ENCODE measurements around the gene HOGA1. TPM values are rescaled to one million over a fixed set of nuclear protein-coding genes. Genes with fewer than 3 reads are reported as not detected.

Gene HOGA1
- total RNA-seq: under 1 TPM in 5 of 7 donors, not detected in 2; 0.12 to 0.80 (median 0.23) TPM
- polyA plus RNA-seq: under 1 TPM; 0.05 to 0.60 TPM
- long read RNA-seq, donor 1: 0 reads
- long read RNA-seq, donor 2: 0 reads
- long read RNA-seq, donor 3, partial matches to known transcripts: 0 of 1 reads
- long read RNA-seq, donor 3, other reads (novel, unspliced or antisense): 0 of 1 reads

- intact Hi-C loops (cut with DNase I): no loop called here
- 62 to 70% (median 70%) methylated on average over 5 of the region's 5 CpGs for WGBS, 3 donors
- no peak within 1 kb of the TSS for H3K4me3 ChIP-seq
- no peaks in the 10 kb centered on the region for H3K4me1 ChIP-seq (ENCODE audit: insufficient read depth)
- H3K27ac ChIP-seq: no peak within 1 kb of the TSS
- no peaks in the 10 kb centered on the region for H3K9me3 ChIP-seq
- H3K27me3 ChIP-seq: no peaks in the 10 kb centered on the region
- no peaks in the 10 kb centered on the region for H3K36me3 ChIP-seq
- no peak for TF ChIP-seq POLR2A (IDR thresholded peaks at IDR 0.05)
- no peak for TF ChIP-seq EP300 (IDR thresholded peaks at IDR 0.05)
- no peak for TF ChIP-seq CTCF (IDR thresholded peaks at IDR 0.05)
- DNase-seq: peak in 1 of 5 donors; percentile 29
Observed at GRCh38 chr10:97584060-97584797, at the start of gene HOGA1. HOGA1 (plus strand) TSS chr10:97584389; CDS start chr10:97584704, 315 bp downstream.

GRCh38 chr10:97534746-97535367 lies 49.3 kb upstream of the HOGA1 start:
- whole genome bisulfite sequencing, 3 donors: 78 to 84% (median 84%) methylated on average over 6 of the region's 6 CpGs
- Histone ChIP-seq H3K36me3 (no peaks in the 10 kb centered on the region), H3K4me1 (ENCODE audit: insufficient read depth) (peaks cover 3% of the 10 kb centered on the region), H3K9me3 (no peaks in the 10 kb centered on the region), H3K27ac (no peak overlapping the region), H3K4me3 (no peak overlapping the region), H3K27me3 (no peaks in the 10 kb centered on the region)
- TF ChIP-seq EP300 (IDR thresholded peaks at IDR 0.05) (no peak), CTCF (IDR thresholded peaks at IDR 0.05) (no peak), POLR2A (IDR thresholded peaks at IDR 0.05) (no peak)
- intact Hi-C loops (cut with DNase I): no loop called here
- DNase-seq: no peak

GRCh38 chr10:97537186-97537869 lies 46.9 kb upstream of the HOGA1 start:
- Histone ChIP-seq H3K9me3 (no peaks in the 10 kb centered on the region), H3K27me3 (no peaks in the 10 kb centered on the region), H3K27ac (no peak overlapping the region), H3K4me3 (no peak overlapping the region), H3K36me3 (no peaks in the 10 kb centered on the region), H3K4me1 (ENCODE audit: insufficient read depth) (peaks cover 11% of the 10 kb centered on the region)
- DNase-seq: no peak
- TF ChIP-seq CTCF (IDR thresholded peaks at IDR 0.05): no peak
- TF ChIP-seq EP300 (IDR thresholded peaks at IDR 0.05): no peak
- TF ChIP-seq POLR2A (IDR thresholded peaks at IDR 0.05): no peak
- intact Hi-C loops (cut with DNase I): no loop called here
- WGBS, 3 donors: 94% methylated on average over 5 of the region's 5 CpGs

GRCh38 chr10:97538411-97538810 lies 45.8 kb upstream of the HOGA1 start:
- 33 to 51% (median 41%) methylated on average over 4 of the region's 4 CpGs for WGBS, 3 donors
- H3K27ac ChIP-seq: no peak overlapping the region
- no peaks in the 10 kb centered on the region for H3K36me3 ChIP-seq

More at GRCh38 chr10:97538411-97538810, 45.8 kb upstream of the HOGA1 start:
- Histone ChIP-seq H3K4me1 (ENCODE audit: insufficient read depth) (peaks cover 22% of the 10 kb centered on the region), H3K4me3 (no peak overlapping the region), H3K27me3 (no peaks in the 10 kb centered on the region), H3K9me3 (no peaks in the 10 kb centered on the region)
- intact Hi-C loops (cut with DNase I): no loop called here
- no peak for TF ChIP-seq EP300 (IDR thresholded peaks at IDR 0.05)
- TF ChIP-seq POLR2A (IDR thresholded peaks at IDR 0.05): no peak
- TF ChIP-seq CTCF (IDR thresholded peaks at IDR 0.05): no peak
- no peak for DNase-seq

Data from ovary (tissue), 10 donors.